Esophagus squamous epithelium (tissue), 5 donors: ENCODE data around the gene LNPK. TPM values are rescaled to one million over a fixed set of nuclear protein-coding genes. Genes with fewer than 3 reads are reported as not detected.

Experiments
- DNase-seq: peaks from one replicate; lab custom pipeline; 2025; lab: John Stamatoyannopoulos, UW
- H3K27ac ChIP-seq, 4 donors: fragments of 200-600 bp; sonication (generic); one replicate each; pipeline ENCODE4 v1.5.1; 2016 to 2019; ENCODE audit warnings: mild to moderate bottlenecking in 1 of 4
- H3K27me3 ChIP-seq, 4 donors: fragments of 200-600 bp; sonication (generic); 1 replicate in 3 of 4; 2 replicates in 1 of 4; pipeline versions ENCODE4 v1.5.1 to v1.6.0; 2017 to 2021; ENCODE audit warnings: antibody characterized with exemption in 1 of 4
- H3K36me3 ChIP-seq, 3 donors: fragments of 200-600 bp; sonication (generic); one replicate each; pipeline ENCODE4 v1.5.1; 2016 to 2019
- H3K4me1 ChIP-seq, 3 donors: fragments of 200-600 bp; sonication (generic); one replicate each; pipeline ENCODE4 v1.5.1; 2017 to 2019
- H3K4me3 ChIP-seq, 4 donors: fragments of 200-600 bp; sonication (generic); 1 replicate in 3 of 4; 2 replicates in 1 of 4; pipeline ENCODE4 v1.5.1; 2016 to 2019; ENCODE audit warnings: mild to moderate bottlenecking in 2 of 4, moderate library complexity in 1 of 4
- H3K9me3 ChIP-seq, 3 donors: fragments of 200-600 bp; sonication (generic); one replicate each; pipeline ENCODE4 v1.5.1; 2016 to 2019
- POLR2A ChIP-seq, 4 donors: fragments of 450-650 bp; IDR thresholded peaks; one replicate each; pipeline ENCODE4 v1.6.1; 2017; ENCODE audit warnings: antibody characterized with exemption in 4 of 4, mild to moderate bottlenecking in 4 of 4, moderate library complexity in 3 of 4
- WGBS, 2 donors: methylation state at CpG; one replicate each; pipeline ENCODE4 v1.1.5; 2018; 5-methylcytosine and 5-hydroxymethylcytosine counted together
- intact Hi-C: fragments of 100-400 bp; cut with DNase I; formaldehyde crosslinking; loops from one replicate; pipeline ENCODE4 v1.15.0; 2022
- total RNA-seq, 4 donors: library from RNA; depleted of rRNA; stranded (reverse); fragments of >200 nt; gene quantifications; one replicate each; pipeline ENCODE4 v1.1.0, GENCODE V29; 2016
- TF ChIP-seq, protein P1 (sequence below), 6 experiments: fragments of 450-650 bp in 4 of 6; fragments of 200-600 bp in 2 of 6; sonication (generic) in 2 of 6; IDR thresholded peaks; one replicate each; pipeline ENCODE4 v1.5.1; 2016 to 2019; ENCODE audit warnings: antibody characterized with exemption in 6 of 6, mild to moderate bottlenecking in 4 of 6, moderate library complexity in 4 of 6
- donor health status: DM: yes; HTN: yes; CAD: no.

LNPK gene, protein sequence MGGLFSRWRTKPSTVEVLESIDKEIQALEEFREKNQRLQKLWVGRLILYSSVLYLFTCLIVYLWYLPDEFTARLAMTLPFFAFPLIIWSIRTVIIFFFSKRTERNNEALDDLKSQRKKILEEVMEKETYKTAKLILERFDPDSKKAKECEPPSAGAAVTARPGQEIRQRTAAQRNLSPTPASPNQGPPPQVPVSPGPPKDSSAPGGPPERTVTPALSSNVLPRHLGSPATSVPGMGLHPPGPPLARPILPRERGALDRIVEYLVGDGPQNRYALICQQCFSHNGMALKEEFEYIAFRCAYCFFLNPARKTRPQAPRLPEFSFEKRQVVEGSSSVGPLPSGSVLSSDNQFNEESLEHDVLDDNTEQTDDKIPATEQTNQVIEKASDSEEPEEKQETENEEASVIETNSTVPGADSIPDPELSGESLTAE
- total RNA-seq, result 10 to 100 TPM; 16.3 to 23.5 (median 19.6) TPM

DNA sequence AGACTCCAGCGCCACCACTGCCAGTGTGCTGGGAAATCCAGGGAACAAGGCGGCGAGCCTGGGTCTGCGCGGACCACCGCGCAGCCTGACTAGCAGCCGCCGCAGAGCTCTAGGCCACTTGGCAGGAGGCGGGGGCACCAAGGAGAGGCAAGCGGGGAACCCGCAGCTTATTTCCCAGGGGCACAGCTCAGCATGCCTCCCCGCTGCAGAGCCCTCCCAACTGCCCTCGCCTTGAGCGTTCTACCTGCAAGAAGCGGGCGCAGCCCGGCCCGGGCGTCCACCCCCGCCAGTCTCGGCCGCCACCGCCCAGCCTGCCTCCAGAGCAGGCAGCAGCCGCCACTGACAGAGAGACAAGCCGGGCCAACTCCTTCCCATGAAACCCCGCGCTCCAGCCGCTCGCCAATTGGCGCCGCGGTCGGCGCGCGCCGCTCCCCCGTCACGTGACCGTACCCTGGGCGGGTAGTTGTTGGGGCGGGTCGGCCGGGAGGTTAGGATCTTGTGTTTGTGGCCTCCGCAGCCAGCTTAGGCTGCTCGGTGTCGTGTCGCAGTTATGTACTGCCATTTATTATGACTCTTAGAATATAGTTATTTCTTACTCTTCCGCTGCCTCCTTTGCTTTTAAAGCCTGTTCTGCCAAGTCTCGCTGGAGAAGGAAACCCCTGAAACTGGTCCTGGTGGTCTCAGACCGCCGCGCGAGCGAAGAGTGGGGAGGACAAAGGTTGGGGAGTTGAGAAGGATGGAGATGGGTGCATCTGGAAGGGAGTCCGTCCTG, at the start of gene LNPK:
LNPK (minus strand) TSS at position 352 of the 772 bp plus-strand sequence. CDS start 6,683 bp downstream, outside the sequence.
- H3K27ac ChIP-seq, result peak within 1 kb of the TSS; percentile 82 to 89 (median 85)
- intact Hi-C loops, result no loop called here
- peak; percentile 69 for DNase-seq
- WGBS, 2 donors, result 0% methylated on average over 12 to 38 of the region's 57 CpGs
- H3K36me3 ChIP-seq, result no peaks in the 10 kb centered on the region
- TF ChIP-seq, protein P1, sequence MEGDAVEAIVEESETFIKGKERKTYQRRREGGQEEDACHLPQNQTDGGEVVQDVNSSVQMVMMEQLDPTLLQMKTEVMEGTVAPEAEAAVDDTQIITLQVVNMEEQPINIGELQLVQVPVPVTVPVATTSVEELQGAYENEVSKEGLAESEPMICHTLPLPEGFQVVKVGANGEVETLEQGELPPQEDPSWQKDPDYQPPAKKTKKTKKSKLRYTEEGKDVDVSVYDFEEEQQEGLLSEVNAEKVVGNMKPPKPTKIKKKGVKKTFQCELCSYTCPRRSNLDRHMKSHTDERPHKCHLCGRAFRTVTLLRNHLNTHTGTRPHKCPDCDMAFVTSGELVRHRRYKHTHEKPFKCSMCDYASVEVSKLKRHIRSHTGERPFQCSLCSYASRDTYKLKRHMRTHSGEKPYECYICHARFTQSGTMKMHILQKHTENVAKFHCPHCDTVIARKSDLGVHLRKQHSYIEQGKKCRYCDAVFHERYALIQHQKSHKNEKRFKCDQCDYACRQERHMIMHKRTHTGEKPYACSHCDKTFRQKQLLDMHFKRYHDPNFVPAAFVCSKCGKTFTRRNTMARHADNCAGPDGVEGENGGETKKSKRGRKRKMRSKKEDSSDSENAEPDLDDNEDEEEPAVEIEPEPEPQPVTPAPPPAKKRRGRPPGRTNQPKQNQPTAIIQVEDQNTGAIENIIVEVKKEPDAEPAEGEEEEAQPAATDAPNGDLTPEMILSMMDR (IDR thresholded peaks at IDR 0.05), result peak in 1 of 6 experiments; percentile 22
- peak in 2 of 4 donors; percentile 83 to 84 for TF ChIP-seq POLR2A (IDR thresholded peaks at IDR 0.05)
- H3K4me1 ChIP-seq, result peaks cover 8 to 30% (median 14%) of the 10 kb centered on the region in 3 donors
- H3K4me3 ChIP-seq, result peak within 1 kb of the TSS; percentile 66 to 95 (median 68)
- no peaks in the 10 kb centered on the region for H3K27me3 ChIP-seq
- no peaks in the 10 kb centered on the region for H3K9me3 ChIP-seq

DNA sequence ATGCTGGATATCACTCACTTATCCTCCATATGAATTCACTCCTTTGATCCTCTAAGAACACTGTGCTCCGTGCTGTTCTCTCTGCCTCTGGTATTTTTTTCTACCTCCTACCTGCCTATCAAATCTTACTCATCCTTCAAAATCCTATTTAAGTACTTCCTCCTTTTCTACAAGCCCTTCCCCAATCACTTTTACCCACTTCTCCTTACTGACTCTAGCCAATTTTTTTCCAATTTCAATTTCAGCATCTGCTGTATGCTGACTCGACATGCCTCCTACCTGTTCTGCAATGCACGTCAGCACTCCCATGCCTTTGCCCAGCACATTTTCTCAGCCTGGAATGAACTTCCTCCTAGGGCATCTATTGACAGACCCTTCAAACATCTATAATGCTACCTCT, 37.3 kb upstream of the LNPK start:
- no peaks in the 10 kb centered on the region for H3K4me1 ChIP-seq
- no peak overlapping the region for H3K27ac ChIP-seq
- no peaks in the 10 kb centered on the region for H3K36me3 ChIP-seq
- 40 to 50% methylated on average over 3 of the region's 3 CpGs for WGBS, 2 donors
- DNase-seq, result no peak
- intact Hi-C loops, result no loop called here
- H3K9me3 ChIP-seq, result no peaks in the 10 kb centered on the region
- no peak for TF ChIP-seq POLR2A (IDR thresholded peaks at IDR 0.05)
- TF ChIP-seq, protein P1 (IDR thresholded peaks at IDR 0.05), result no peak
- H3K4me3 ChIP-seq, result no peak overlapping the region
- H3K27me3 ChIP-seq, result peaks cover 0 to 26% (median 0%) of the 10 kb centered on the region in 4 donors

DNA sequence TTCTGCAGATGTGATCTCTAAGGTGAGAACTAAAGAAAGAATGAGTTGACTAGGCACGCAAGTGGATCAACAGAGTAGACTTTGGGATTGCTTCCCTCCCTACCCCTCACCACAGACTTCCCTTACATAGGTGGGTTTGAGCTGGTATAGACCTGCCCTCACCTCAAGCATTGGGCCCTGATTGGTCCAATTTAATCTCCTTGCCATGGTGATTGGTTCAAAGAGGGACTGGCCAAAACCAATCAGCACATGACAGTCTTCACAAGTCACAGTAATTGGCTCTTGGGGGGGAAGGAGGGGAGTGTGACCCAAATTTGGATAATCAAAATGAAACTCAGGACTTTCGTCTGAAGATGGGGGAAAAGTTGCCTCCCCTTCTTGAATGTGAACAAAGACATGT, 36.6 kb upstream of the LNPK start:
- H3K36me3 ChIP-seq, result no peaks in the 10 kb centered on the region
- TF ChIP-seq, protein P1 (IDR thresholded peaks at IDR 0.05), result no peak
- no peak for TF ChIP-seq POLR2A (IDR thresholded peaks at IDR 0.05)
- intact Hi-C loops, result no loop called here

DNA sequence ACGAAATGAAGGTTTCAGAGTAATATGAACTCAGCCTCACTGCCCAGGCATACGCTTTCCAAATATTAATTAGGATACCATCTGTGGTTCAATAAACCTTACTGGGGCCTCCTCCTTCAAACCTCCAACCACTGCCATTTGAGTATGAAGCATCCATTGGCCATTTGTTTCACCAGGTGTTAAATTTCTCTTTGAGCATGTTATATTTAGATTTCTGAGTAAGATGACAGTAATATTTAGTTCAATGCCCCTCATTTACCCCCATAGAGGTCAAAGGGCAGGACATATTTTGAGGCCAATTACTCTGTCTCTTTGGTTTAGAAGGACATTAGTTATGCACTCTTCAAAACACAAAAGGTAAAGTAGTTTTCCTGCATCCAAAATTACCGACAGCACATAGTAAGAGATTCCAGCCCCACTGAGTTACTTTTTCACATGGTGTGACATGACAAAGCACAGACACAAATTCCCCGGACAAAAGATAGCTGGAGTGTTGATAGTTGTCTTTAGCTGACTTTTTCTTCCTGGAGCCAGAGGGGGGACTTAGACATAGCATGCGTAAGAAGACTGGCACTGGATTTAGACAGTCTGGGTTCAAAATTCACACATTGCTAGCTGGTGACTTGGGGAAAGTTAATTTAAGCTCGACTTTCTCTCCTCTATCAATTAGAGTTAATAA, 33.1 kb upstream of the LNPK start:
- intact Hi-C loops, result no loop called here
- no peak overlapping the region for H3K4me3 ChIP-seq
- H3K27me3 ChIP-seq, result peaks cover 0 to 23% (median 0%) of the 10 kb centered on the region in 4 donors
- no peaks in the 10 kb centered on the region for H3K36me3 ChIP-seq
- H3K27ac ChIP-seq, result no peak overlapping the region
- TF ChIP-seq, protein P1 (IDR thresholded peaks at IDR 0.05), result no peak
- TF ChIP-seq POLR2A (IDR thresholded peaks at IDR 0.05), result no peak
- no peaks in the 10 kb centered on the region for H3K4me1 ChIP-seq
- H3K9me3 ChIP-seq, result no peaks in the 10 kb centered on the region
- DNase-seq, result no peak
- WGBS, 2 donors, result 67 to 75% methylated on average over 6 of the region's 6 CpGs

More for the DNA sequence above, 36.6 kb upstream of the LNPK start:
- WGBS, 2 donors, result 63 to 75% methylated on average over 2 of the region's 2 CpGs
- Histone ChIP-seq H3K9me3 (no peaks in the 10 kb centered on the region), H3K4me3 (no peak overlapping the region), H3K4me1 (no peaks in the 10 kb centered on the region), H3K27me3 (peaks cover 0 to 28% (median 0%) of the 10 kb centered on the region in 4 donors), H3K27ac (no peak overlapping the region)
- DNase-seq, result no peak
